HG03196 (cell line): ENCODE measurements around the gene PAFAH2.

Experiments used
- ATAC-seq: cut with Tn5 transposase; IDR thresholded peaks from one replicate; pipeline ENCODE4 v1.9.1; 2021; ENCODE audit not compliant: unreplicated experiment

The PAFAH2 gene

DNA sequence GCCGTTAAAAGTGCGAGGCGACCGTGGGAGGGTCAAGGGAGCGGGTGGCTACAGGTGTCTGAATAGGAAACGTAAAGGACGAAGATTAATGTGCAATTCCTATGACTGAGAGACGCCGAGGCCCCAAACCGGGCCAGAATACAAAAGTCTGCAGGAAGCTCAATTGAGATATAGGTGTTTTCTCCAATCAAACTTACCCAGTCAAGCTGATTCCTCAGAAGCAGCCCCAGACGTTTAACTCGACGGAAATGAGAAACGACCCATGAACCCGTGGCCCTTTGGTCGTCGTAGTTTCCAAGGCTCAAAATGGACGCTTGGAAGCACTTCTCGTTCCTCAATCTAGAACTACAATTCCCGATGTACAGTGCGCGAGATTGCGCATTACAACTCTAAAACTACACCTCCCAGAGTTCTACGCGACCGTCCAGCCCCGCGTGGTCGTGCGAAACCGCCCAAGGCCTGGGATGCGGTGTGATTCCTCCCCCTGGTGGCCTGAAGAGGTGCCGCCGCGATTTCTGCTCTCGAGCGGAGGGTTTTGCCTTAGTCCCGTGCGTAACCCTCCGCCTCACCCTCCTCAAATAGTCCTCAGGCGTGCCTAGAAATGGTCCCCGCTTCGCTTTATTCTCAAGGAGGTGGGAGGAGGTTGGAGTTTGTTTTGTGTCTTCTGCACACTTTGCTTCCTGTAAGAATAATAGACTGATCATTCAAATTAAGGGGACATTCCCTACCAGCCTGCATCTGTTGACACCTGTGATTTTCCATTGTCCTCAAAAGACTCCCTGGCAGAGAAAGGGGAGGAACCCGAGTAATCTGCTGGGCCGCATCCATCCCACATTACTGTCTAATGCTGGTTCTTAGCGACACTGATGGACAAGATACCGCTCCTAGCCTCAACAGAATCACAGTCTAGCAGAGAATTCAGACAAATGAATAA is at the start of gene PAFAH2:
PAFAH2 (minus strand) TSS at position 236 of the 934 bp plus-strand sequence. CDS start 7,247 bp downstream, outside the sequence.
- peak; percentile 95 for ATAC-seq

DNA sequence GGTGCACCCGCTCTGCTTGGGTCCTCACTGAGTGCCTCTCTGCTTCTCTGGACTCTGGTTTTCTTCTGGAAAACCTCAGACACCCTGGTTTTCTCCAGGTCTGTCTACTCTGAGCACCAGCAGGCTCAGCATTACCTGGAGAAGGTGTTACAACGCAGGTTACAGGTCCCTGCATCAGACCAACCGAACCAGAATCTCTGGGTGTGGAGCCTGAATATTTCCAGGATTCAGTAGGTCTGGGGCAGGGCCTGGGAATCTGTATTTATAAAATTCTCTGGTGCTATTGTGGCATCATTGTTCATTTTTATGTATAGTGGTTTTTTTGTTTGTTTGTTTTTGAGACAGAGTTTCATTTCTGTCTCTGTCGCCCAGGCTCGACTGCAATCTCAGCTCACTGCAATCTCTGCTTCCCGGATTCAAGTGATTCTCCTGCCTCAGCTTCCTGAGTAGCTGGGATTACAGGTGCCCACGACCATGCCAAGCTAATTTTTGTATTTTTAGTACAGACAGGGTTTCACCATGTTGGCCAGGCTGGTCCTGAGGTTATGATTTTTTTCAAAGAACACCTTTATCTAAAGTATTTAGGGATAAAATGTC is 49.5 kb upstream of the PAFAH2 start:
- no peak for ATAC-seq

DNA sequence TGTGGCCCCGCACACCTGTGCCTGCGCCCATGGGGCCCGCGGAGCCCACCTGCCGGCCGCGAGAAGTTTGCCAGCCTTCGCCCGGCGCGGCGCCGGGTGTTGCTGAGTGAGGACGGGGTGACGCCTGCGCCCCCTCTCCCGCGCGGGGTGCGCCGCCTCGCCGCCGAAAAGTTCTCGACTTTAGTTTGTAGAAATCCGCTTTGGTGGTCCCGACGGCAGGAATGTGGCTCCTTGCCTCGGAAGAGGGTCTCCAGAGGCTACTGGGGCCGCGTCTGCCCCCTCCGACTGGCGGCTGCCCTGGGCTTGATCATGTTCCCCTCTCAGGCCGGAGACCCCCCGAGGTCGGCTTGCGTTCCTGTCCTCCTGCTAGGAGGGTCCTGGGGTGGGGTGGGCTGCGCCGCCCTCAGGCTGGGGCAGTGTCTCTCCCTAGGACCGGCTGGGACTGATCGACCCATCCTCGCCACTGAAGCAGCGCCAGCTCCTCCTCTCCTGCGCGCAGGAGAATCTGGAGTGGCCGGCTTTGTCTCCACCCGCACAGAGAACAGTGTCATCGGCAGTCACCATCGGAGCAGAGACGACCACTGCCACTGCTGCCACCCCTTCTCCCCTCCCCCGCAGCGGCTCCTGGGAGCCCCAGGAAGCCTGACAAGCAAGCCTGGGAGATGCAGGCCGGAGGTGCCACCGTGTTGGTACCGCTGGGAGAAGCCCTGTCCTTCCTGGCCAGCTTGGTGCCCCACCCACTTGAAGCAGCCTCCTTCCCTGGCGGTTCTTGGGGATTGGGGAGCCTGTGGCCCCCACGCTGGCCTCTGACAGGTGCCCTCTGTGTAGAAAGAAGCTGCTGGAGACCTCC is 48.6 kb upstream of the PAFAH2 start:
- no peak for ATAC-seq

DNA sequence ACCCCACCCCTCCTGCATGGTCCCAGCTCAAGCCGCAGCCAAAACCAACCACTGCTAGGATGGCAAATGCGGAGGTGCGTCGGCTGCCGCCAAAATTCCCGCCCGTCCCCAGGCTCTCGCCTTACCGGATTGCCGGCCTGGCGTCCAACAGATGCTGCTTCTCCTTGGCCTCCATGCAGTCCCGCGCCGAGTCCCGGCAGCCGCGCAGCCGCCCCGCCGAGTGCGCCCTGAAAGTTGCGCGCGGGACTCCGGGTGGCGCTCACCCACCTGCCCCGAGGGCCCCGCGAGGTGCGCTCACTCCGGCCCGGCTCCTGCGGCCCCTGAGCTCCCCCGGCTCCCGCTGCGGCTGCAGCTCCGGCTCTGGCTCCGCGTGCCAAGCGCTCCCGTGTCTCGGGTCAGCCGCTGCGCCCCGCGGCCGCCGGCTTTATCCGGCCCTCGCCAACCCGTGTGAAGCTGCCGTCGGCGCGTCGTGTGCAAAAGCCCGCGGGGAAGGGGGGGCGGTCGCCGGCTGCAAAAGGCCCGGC is 47.9 kb upstream of the PAFAH2 start, which contains the start of gene SLC30A2:
SLC30A2 (minus strand) TSS at position 397 of the 524 bp plus-strand sequence; CDS start at position 175, 222 bp downstream.
- no peak for ATAC-seq

DNA sequence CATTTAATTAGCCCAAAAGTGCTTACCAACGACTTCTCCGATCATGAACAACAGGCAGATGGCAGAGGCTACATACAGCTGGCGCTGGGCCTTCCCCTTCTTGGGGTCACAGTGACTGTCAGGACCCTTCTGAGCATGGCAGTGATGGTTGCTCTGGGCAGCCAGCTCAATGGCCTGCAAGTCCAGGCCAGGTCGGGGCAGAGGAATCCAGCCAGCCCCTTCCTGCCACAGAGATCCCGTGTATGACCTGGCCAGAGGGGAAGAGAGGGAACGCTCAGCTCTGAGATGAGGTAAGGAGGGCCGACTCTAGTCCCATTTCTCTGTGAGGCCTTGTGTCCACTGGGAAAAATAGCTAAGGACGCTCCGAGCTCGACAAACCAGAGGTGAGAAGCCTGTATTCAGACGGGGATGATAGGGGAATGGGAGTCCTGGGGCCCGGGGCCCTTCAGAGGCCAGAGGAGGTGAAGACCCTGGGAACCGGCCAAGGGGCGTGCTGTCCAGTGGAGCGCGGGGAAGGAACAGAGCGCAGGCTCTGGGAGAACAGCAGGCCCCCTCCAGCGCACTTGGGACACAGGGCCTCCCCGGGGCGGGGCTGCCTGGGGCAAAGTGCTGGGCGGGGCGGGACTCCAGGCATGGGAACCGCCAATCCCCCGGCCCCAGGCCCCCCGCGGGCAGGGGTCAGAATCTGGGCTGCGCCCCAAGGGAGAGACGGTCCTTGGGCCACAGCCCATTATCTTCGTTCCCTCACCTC is 47.3 kb upstream of the PAFAH2 start:
- no peak for ATAC-seq

DNA sequence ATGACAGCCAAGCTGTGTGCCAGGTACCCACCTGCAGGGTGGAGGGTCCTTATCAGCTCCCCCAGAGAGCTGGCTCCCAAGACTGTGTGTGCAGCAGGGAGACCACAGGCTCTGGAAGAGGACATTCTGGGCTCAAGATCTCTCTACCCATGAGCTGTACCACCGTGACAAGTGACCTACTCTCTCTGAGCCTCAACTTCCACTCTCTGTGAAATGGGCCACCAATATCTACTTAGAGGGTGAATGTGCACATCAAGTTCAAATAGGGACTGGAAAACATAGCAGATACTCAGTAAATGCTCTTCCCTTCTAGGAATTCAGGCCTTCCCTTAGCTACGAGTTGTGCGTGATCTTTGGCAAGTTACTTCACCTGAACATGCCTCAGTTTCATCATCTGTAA is 46.6 kb upstream of the PAFAH2 start:
- no peak for ATAC-seq

DNA sequence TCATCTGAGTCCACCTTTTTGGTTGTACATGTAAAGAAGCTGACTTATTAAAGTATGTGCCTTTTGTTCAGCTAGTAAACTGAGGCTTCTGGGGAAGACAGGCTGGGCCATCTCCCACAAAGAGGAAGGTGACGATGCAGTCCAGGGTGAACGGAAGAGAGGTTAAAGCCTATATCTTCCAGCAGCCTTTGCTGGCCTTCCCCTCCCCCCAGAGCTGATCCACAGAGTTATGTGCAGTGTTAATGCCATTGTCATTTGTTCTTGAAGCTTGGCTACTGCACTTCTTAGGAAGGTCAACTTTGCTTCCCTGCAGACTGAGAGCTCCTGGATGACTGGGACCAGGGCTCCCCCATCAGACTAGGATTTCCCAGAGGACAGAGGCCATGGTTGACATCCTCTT is 45.9 kb upstream of the PAFAH2 start:
- ATAC-seq = no peak

DNA sequence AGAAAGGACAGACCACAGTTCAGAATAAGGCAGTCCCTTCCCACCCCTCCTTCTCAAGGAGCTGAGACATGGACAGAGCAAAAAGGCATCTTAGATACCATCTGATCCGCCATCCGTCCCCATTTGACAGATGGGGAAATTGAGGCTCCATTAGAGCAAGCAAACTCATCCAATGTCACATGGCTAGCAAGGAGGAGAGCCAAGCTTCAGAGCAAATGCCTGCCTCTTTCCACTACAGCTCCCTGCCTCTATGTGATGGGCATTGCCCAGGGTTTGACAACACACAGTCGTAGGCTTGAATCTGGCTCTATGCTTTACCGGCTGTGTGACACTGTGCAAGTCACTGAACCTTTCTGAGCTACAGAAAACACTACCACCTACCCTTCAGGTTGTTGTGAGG is 44.1 kb upstream of the PAFAH2 start:
- no peak for ATAC-seq

DNA sequence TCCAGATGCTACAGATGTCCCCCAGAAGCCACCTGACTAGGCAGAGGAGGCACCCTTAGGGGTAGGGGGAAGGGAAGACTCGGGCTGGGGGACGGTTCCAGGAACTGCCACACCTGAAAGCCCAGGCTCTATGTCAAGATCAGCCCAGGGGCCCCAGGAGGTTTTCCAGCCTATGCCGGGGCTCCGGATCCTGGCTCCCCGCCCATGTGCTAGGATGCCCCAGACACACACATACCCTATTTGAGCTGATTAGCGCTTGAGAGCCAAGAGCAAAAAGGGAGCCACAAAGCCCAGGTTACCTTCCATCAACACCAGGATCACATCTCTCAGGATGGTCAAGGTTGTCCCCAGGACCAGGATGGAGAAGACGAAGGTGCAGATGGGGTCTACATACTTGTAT is 43.5 kb upstream of the PAFAH2 start:
- no peak for ATAC-seq

DNA sequence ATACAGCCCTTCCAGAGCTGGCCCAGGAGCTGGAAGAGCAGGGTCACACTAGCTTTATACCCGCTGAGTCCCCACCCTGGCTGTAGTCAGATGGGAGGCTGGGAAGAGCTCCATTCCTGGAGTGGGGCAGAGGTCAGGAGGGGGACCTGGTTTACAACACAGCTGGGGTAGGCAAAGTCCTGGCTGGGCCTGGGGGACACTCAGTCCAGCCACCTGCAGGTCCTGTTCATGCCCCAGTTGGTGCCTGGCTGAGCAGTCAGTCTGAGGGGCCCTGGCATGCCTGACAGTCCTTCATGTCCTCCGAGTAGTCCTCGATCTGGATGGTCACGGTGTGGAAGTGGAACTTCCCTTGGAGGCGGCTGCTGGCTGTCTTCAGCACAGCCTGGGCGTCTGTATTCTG is 41.0 kb upstream of the PAFAH2 start:
- no peak for ATAC-seq

DNA sequence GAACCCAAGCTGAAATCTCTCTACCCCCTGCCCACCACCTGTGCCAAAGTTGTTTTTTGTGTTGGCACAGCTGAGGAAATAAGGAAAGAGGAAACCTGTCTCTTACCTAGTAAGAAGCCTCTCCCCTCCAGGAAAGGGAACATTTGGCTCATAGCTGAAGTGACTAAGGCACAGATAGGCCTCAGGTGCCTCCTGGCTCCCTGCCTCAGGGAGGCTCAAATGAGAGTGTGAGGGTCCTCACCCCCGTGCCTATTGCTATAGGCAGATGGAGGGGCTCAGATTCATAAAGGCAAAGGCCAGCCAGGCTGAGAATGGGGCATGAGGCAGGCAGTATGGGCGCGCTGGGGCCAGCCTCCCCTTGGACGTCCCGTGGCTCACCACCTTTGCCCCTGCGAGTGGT is 40.6 kb upstream of the PAFAH2 start:
- ATAC-seq = no peak

DNA sequence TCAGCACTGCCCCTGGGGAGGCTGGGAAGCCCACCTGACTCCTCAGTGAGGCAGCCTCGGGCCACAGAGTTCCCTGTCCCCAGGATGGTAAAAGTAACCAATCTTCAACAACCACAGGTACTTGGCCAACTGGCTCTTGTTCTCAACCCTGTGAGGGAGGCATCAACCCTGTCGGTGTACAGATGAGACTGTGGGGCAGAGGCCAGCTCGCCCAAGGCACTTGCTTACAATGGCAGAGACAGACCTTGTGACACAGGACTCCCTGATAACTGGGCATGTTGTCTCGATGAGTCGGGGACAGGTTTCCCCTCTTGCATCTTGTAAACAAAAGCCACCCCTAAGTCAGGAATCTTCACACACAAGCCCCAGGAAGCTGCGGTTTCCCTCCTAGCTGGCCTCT is 40.0 kb upstream of the PAFAH2 start:
- no peak for ATAC-seq

DNA sequence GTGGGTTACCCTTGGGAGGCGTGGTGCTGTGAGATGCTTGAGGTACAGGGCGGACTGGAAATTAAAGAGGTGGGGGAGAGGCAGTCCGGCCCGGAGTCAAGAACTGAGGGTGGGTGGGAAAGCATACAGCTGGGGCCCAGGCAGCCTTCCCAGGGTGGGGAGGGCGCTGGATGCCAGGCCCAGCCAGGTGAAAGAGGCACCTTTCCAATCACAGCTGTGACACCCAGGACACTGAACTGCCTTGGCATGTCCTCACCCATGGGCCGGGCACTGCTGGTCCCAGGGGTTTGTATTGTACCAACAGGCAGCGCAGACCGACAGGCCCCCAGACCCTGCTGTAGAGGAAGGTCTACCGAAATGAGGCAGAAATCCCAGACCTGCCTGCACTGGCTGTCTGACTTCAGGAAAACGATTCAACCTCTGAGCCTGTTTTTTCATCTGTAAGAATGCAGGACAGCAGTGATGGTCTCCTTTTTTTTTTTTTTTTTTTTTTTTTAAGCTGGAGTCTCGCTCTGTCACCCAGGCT is 39.0 kb upstream of the PAFAH2 start:
- no peak for ATAC-seq

DNA sequence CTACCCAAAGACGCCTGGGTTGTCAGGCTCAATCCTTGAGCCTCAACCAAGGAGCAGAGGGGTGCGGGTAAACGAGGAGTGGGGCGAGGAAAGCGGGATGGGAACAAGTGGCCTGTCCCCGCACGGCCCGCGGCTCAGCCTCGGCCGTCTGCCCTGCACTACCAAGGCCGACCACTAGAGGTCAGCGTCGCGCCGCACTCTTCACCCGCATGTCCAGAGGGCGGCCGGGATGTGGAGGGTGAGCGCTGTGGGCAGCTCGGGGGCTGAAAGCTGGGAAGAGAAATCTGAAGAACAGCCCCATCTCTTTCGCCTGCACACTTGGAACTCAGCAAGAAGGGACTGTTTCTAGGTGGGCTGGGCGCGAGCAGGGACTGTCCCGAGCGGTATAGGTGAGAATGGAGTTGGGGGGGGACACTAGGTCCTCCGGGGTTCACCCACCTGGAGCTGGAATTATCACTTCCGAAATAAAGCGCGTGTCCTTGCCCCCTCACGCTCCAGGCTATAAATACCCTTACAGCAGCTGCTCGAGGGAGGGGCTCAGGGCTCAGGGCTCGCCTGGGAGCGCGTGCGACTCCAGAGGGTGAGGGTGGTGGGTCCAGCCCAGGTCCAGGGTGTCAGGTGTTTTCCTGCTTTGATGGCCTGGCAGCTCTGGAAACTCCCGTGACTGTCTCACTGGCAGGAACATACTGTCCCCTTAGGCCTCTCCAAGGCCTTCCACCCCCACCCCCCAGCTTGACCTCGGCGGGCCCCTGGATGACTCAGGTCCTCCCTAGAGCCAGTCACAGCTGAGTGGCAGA is 38.3 kb upstream of the PAFAH2 start:
- ATAC-seq = peak; percentile 72

DNA sequence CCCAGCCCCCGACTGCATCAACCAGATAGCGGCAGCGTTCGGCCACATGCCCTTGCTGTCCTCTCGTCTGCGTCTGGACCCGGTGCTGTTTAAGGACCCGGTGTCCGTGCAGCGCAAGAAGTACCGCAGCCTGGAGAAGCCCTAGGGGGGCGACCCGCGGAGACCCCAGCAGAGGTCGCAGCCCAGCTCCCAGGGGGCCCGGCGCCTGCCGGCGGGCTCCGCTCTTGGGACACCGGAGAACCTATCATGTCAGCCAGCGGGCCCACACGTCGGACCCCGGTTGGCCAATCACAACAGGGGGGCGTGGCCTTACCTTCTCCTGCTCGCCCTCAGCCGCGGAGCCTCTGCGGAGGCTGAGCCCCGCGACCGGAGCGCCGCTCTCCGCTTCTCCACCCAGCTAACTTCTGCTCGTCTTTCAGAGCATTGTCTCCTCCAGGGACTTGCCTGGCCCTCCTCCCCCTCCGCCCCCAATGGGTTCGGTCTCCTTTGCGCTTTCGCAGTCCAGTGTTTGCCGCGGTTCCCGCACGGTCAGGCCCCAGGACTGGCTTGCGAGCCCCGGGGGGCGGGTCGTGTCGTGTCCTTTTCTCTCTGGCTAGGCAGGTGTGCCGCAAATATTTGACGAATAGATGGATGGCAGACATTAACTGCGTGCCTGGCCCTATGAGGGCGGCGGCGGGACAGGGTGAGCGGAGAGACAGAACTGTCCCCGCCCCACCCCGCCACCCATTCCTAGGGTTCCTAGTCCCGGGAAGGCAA is 37.5 kb upstream of the PAFAH2 start:
- peak; percentile 74 for ATAC-seq

DNA sequence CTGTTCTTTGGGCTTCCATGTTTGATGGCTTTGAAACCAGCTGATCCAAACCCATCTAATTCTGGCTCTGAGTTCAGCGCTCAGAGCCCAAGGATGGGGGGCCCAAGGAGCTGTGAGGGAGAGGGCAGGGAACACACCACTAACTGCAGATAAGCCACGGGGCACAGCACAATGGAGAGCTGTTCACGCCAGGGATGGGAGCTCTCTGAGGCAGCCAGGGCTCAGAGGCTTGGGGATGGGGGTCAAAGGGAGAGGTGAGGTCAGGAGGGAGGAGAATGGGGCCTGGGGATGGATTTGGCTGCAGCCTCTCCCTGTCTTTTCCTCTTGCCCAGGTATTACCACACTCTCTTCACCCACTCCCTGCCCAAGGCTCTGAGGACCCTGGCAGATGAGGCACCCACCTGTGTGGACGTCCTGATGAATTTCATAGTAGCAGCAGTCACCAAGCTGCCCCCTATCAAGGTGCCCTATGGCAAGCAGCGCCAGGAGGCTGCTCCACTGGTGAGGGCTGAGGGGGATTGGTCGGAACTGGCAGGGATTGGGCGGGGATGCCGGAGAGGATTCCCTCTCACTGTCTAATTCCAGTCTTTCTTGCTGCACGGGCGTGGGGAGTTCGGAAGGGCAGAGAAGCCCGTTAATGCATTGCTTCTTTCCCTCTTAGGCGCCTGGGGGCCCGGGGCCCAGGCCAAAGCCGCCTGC is 36.8 kb upstream of the PAFAH2 start:
- ATAC-seq = no peak

DNA sequence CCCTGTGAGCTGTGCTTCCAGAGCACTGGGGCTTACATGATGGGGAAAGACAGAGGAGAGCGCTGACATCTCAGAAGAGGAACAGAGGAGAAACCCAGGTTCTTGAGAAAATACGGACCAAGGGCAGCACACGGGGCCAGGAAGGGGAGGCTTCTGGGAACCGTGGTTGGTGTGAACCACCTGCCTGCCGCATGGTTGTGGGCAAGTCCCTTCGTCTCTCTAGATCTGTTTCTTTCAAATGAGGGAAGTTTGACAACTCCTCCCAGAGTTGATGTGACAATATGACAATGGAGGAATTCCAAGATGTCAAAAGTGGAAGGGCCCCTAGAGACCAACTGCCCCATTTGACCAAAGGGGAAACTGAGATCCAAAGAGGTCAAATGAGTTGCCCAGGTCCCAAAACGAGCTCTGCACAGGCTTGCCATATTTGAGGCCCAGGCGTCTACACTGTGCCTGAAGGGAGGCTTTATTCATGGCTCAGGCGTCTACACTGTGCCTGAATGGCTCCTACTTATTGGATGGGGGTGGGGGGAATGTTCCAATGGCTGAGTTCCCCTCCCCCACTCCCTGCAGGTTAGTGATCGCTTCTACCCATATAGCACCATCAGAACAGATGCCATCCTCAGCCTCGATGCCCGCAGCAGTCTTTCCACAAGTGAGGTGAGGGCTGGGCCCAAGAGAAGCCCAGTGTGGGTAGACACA is 34.9 kb upstream of the PAFAH2 start:
- no peak for ATAC-seq
